GM12878 (cell line): Measurements from ENCODE around the gene LSM7. TPM values are rescaled to one million over a fixed set of nuclear protein-coding genes. Genes with fewer than 3 reads are reported as not detected.
A peak's percentile ranks its signal among the peaks of the same experiment; 100 is the strongest.
"Not testable (repeated sequence)": the region's sequence is repeated elsewhere in the genome, so short reads cannot be mapped to it uniquely, and the experiment has no call there.

Experiments used
- ATAC-seq: fragments of 200-7000 bp; cut with Tn5 transposase; 3 replicates; pipeline ENCODE4 v1.9.1; 2020; ENCODE audit warnings: mild to moderate bottlenecking, moderate library complexity
- BruUV-seq: library from RNA; stranded (reverse); fragments of 400-500 nt; replicated peaks from 2 replicates; lab custom pipeline; 2021; lab: Mats Ljungman, UMichigan
- CTCF ChIA-PET: fragments of 300-600 bp; sonication (Branson Sonifier 250); formaldehyde crosslinking; extraction: SDS; loops from one replicate; lab custom pipeline; 2021; ENCODE audit warnings: inconsistent platforms; lab: Yijun Ruan, JAX
- POLR2A ChIA-PET: fragments of 350-600 bp; formaldehyde crosslinking; extraction: SDS; loops from one replicate; lab custom pipeline; 2021; ENCODE audit warnings: inconsistent platforms; lab: Charles Lee
- RAD21 ChIA-PET: fragments of 300-600 bp; sonication (Branson Sonifier 250); formaldehyde crosslinking; loops from one replicate; lab custom pipeline; 2023; ENCODE audit warnings: antibody characterized with exemption; ENCODE audit not compliant: unreplicated experiment; lab: Charles Lee
- SMC1A ChIA-PET: fragments of 300-600 bp; sonication (Branson Sonifier 250); formaldehyde crosslinking; loops from one replicate; lab custom pipeline; 2023; ENCODE audit not compliant: unreplicated experiment, uncharacterized antibody; lab: Charles Lee
- DNase-seq: peaks from one replicate; pipeline ENCODE4 v3.0.0-alpha.2; 2011; ENCODE audit warnings: low read depth, low spot score
- FAIRE-seq: peaks from 3 replicates; lab custom pipeline; 2011; peaks lifted over from hg19 to GRCh38; lab: Jason Lieb, UNC
- H2AFZ ChIP-seq: 2 replicates; pipeline ENCODE4 v1.6.0; 2011; ENCODE audit warnings: low read depth, low read length, control low read depth; ENCODE audit not compliant: control insufficient read depth
- H3K27ac ChIP-seq: 2 replicates; pipeline ENCODE4 v1.5.1; 2011; ENCODE audit warnings: control low read depth; ENCODE audit not compliant: control insufficient read depth, insufficient read depth
- H3K27me3 ChIP-seq, 2 experiments: replicated peaks in 1 of 2; 2 replicates each; pipeline versions ENCODE4 v1.6.0 to v1.6.1; 2011; ENCODE audit warnings: low read length in 1 of 2; ENCODE audit not compliant: control insufficient read depth in 2 of 2, insufficient read depth in 2 of 2
- H3K36me3 ChIP-seq, 2 experiments: 2 replicates each; pipeline ENCODE4 v1.5.1; 2011; ENCODE audit warnings: low read length in 1 of 2; ENCODE audit not compliant: control insufficient read depth in 2 of 2, insufficient read depth in 2 of 2
- H3K4me1 ChIP-seq: 2 replicates; pipeline ENCODE4 v1.6.1; 2011; ENCODE audit warnings: mild to moderate bottlenecking, low read length, moderate library complexity, mixed read lengths; ENCODE audit not compliant: control insufficient read depth, insufficient read depth
- H3K4me2 ChIP-seq: 2 replicates; pipeline ENCODE4 v1.6.0; 2011; ENCODE audit warnings: control low read depth; ENCODE audit not compliant: control insufficient read depth, insufficient read depth
- H3K4me3 ChIP-seq: fragments of 200-600 bp; sonication (generic); 2 replicates; pipeline ENCODE4 v1.5.1; 2016
- H3K79me2 ChIP-seq: 2 replicates; pipeline ENCODE4 v1.6.0; 2011; ENCODE audit warnings: low read length; ENCODE audit not compliant: control insufficient read depth, insufficient read depth
- H3K9ac ChIP-seq: 2 replicates; pipeline ENCODE4 v1.8.0; 2011; ENCODE audit warnings: low read length, control low read depth, mixed read lengths; ENCODE audit not compliant: control insufficient read depth, insufficient read depth
- H3K9me3 ChIP-seq: replicated peaks from 3 replicates; pipeline ENCODE4 v1.5.1; 2011; ENCODE audit warnings: mild to moderate bottlenecking, low read length; ENCODE audit not compliant: control insufficient read depth, insufficient read depth
- H4K20me1 ChIP-seq: 2 replicates; pipeline ENCODE4 v1.6.0; 2011; ENCODE audit not compliant: control insufficient read depth, insufficient read depth
- JUNB ChIP-seq: IDR thresholded peaks from 2 replicates; pipeline ENCODE4 v1.6.1; 2016; ENCODE audit warnings: antibody characterized with exemption, mild to moderate bottlenecking
- NFXL1 ChIP-seq: fragments of 450-650 bp; IDR thresholded peaks from 2 replicates; pipeline ENCODE4 v1.6.1; 2017; ENCODE audit warnings: antibody characterized with exemption, mild to moderate bottlenecking, borderline replicate concordance
- SMARCA5 ChIP-seq: fragments of 450-650 bp; IDR thresholded peaks from 2 replicates; pipeline ENCODE4 v1.6.1; 2017; ENCODE audit warnings: mild to moderate bottlenecking
- TCF3 ChIP-seq: IDR thresholded peaks from 2 replicates; pipeline ENCODE4 v1.6.1; 2012; ENCODE audit warnings: low read depth, mild to moderate bottlenecking, low read length, borderline replicate concordance; ENCODE audit not compliant: insufficient read depth
- ZBED1 ChIP-seq: IDR thresholded peaks from 2 replicates; pipeline ENCODE4 v1.6.1; 2016; ENCODE audit warnings: borderline replicate concordance
- ZBTB11 ChIP-seq: fragments of 450-650 bp; formaldehyde crosslinking; IDR thresholded peaks from 2 replicates; pipeline ENCODE4 v1.5.0; 2022; ENCODE audit warnings: mild to moderate bottlenecking, missing genetic modification characterization
- ZSCAN29 ChIP-seq: fragments of 450-650 bp; IDR thresholded peaks from 2 replicates; pipeline ENCODE4 v1.6.1; 2017; ENCODE audit warnings: mild to moderate bottlenecking, moderate library complexity
- WGBS: methylation state at CpG from one replicate; pipeline ENCODE4 v1.1.6; 2016; ENCODE audit warnings: low lambda C conversion rate; ENCODE audit not compliant: insufficient replicate concordance, insufficient coverage; ENCODE audit errors: missing lambda C conversion rate; 5-methylcytosine and 5-hydroxymethylcytosine counted together
- in situ Hi-C: fragments of 300-500 bp; cut with MboI; formaldehyde crosslinking; loops from 9 replicates; pipeline ENCODE4 v1.14.3; 2018; ENCODE audit warnings: mixed read lengths
- intact Hi-C: fragments of 100-400 bp; cut with micrococcal nuclease; formaldehyde crosslinking; loops from one replicate; pipeline ENCODE4 v1.14.2; 2022; ENCODE audit not compliant: unreplicated experiment
- polyA plus RNA-seq, 11 experiments: library from polyadenylated mRNA; depleted of rRNA in 4 of 11; unstranded in 6 of 11; stranded (reverse) in 5 of 11; fragments of >200 nt; fragmentation: Nextera tagmentation in 4 of 11; fragmentation: Illumina TruSeq in 1 of 11; extraction: Ambion mirVana in 4 of 11; extraction: Trizol in 1 of 11; gene quantifications; 1 replicate in 1 of 11; 2 replicates in 10 of 11; pipeline versions ENCODE4 v1.2.1 to v1.2.3, GENCODE V29; 2011 to 2016; ENCODE audit warnings: inconsistent platforms in 2 of 11, missing spikeins in 2 of 11, low read depth in 1 of 11
- total RNA-seq, 4 experiments: library from RNA; depleted of rRNA in 3 of 4; stranded (reverse); fragments of >200 nt in 3 of 4; fragmentation: Illumina TruSeq in 1 of 4; extraction: Trizol in 1 of 4; gene quantifications; 2 replicates each; pipeline versions ENCODE4 v1.2.1 to v1.2.3, GENCODE V29; 2013 to 2021
- TF ChIP-seq, protein P1 (sequence below): fragments of 450-650 bp; IDR thresholded peaks from 2 replicates; pipeline ENCODE4 v1.6.1; 2017; ENCODE audit warnings: mild to moderate bottlenecking, moderate library complexity

LSM7 gene
- total and polyA plus RNA-seq, 10 of the 15 experiments (the other 5 are each of a cell fraction or from before 2014, with no cell fraction given): 24.4 to 424 (median 217) TPM

DNA sequence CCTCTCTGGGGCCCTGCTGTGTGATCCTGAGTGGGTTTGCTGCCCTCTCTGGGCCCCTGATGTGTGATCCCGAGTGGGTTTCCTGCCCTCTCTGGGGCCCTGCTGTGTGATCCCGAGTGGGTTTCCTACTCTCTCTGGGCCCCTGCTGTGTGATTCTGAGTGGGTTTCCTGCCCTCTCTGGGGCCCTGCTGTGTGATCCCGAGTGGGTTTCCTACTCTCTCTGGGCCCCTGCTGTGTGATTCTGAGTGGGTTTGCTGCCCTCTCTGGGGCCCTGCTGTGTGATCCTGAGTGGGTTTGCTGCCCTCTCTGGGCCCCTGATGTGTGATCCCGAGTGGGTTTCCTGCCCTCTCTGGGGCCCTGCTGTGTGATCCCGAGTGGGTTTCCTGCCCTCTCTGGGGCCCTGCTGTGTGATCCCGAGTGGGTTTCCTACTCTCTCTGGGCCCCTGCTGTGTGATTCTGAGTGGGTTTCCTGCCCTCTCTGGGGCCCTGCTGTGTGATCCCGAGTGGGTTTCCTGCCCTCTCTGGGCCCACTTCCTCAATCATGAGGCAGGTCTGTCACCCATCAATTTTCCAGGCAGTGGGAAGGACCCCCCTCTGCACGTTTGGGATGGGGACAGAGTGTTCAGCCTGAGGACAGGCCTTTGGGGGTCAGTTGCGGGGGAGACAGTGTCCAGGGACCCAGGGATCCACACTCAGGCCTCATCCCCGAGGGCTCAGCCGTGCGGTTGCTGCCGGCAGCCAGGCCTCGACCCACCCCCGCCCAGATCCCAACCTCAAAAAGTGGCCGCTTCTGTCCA, 46.9 kb downstream of the LSM7 start:
- WGBS: 8% methylated on average over 12 of the region's 16 CpGs
- CTCF ChIA-PET, in situ Hi-C loops: not testable (repeated sequence)

DNA sequence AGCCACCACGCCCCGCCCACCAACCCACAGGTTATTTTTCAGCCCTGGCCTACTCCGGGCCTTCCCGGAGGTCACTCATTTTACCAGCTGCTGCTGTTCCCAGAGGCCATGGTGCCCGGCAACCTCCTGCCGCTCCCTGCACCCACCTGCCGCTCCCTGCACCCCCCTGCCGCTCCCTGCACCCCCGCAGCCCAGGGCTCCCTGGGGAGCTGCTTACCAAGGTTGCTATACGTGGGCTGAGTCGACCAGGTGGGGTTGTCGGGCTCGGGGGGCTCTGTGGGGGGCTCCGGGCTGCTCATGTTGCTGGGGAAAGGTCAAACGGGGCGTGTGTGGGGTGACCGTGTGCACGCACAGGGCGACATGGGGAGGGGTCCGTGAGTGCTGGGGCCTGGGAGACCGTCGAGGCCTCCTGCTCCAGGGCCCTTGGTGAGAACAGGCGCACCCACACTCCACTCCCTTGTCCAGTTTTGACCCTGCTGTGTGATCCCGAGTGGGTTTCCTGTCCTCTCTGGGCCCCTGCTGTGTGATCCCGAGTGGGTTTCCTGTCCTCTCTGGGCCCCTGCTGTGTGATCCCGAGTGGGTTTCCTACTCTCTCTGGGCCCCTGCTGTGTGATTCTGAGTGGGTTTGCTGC, 47.6 kb downstream of the LSM7 start:
- no peak overlapping the region for H3K27ac ChIP-seq
- TF ChIP-seq JUNB: no peak
- TF ChIP-seq, protein P1, sequence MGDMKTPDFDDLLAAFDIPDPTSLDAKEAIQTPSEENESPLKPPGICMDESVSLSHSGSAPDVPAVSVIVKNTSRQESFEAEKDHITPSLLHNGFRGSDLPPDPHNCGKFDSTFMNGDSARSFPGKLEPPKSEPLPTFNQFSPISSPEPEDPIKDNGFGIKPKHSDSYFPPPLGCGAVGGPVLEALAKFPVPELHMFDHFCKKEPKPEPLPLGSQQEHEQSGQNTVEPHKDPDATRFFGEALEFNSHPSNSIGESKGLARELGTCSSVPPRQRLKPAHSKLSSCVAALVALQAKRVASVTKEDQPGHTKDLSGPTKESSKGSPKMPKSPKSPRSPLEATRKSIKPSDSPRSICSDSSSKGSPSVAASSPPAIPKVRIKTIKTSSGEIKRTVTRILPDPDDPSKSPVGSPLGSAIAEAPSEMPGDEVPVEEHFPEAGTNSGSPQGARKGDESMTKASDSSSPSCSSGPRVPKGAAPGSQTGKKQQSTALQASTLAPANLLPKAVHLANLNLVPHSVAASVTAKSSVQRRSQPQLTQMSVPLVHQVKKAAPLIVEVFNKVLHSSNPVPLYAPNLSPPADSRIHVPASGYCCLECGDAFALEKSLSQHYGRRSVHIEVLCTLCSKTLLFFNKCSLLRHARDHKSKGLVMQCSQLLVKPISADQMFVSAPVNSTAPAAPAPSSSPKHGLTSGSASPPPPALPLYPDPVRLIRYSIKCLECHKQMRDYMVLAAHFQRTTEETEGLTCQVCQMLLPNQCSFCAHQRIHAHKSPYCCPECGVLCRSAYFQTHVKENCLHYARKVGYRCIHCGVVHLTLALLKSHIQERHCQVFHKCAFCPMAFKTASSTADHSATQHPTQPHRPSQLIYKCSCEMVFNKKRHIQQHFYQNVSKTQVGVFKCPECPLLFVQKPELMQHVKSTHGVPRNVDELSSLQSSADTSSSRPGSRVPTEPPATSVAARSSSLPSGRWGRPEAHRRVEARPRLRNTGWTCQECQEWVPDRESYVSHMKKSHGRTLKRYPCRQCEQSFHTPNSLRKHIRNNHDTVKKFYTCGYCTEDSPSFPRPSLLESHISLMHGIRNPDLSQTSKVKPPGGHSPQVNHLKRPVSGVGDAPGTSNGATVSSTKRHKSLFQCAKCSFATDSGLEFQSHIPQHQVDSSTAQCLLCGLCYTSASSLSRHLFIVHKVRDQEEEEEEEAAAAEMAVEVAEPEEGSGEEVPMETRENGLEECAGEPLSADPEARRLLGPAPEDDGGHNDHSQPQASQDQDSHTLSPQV: no peak
- no peak for TF ChIP-seq ZBTB11
- no peak for TF ChIP-seq TCF3
- TF ChIP-seq ZBED1: no peak
- no peak for TF ChIP-seq ZSCAN29

More for the DNA sequence above, 46.9 kb downstream of the LSM7 start:
- RAD21 ChIA-PET, FAIRE-seq, H3K27me3 ChIP-seq, H3K4me3 ChIP-seq, H3K27ac ChIP-seq, BruUV-seq, H3K36me3 ChIP-seq, H2AFZ ChIP-seq, DNase-seq, intact Hi-C loops, H4K20me1 ChIP-seq, H3K79me2 ChIP-seq, SMC1A ChIA-PET, H3K9me3 ChIP-seq: not testable (repeated sequence)
- peak; percentile 30 for ATAC-seq
- peak; percentile 74; the same call in 1 of the 2 replicates for TF ChIP-seq NFXL1
- peak; percentile 98 for TF ChIP-seq SMARCA5
- POLR2A ChIA-PET: interaction anchor here (0.5 kb wide), 1 partner anchor 341 kb away, joined by 3 read pairs; no protein-coding TSS in a partner anchor
- Histone ChIP-seq H3K9ac (peak overlapping the region; percentile 22; the same call in 1 of the 2 replicates), H3K4me1 (peaks cover 11% of the 10 kb centered on the region), H3K4me2 (peak overlapping the region; percentile 68)

More for the DNA sequence above, 47.6 kb downstream of the LSM7 start:
- Histone ChIP-seq H3K79me2 (no peaks in the 10 kb centered on the region), H3K4me1 (peaks cover 11% of the 10 kb centered on the region), H4K20me1 (no peaks in the 10 kb centered on the region), H3K4me2 (no peak overlapping the region), H3K9ac (no peak overlapping the region), H3K36me3 (no peaks in the 10 kb centered on the region), H3K9me3 (no peaks in the 10 kb centered on the region), H3K4me3 (no peak overlapping the region), H3K27me3 (peaks cover 0 to 3% of the 10 kb centered on the region in 2 experiments; a peak in 2 of 4 replicates), H2AFZ (no peak overlapping the region)
- SMC1A ChIA-PET: no interaction called here
- FAIRE-seq (no peak), ATAC-seq (no peak), DNase-seq (no peak)
- in situ Hi-C loops (no loop called here), intact Hi-C loops (no loop called here)
- RAD21 ChIA-PET: no interaction called here
- CTCF ChIA-PET: no interaction called here
- no TSS peak for BruUV-seq
- POLR2A ChIA-PET: interaction anchor here (0.6 kb wide), 1 partner anchor 299 kb away, joined by 6 read pairs; no protein-coding TSS in a partner anchor
- 35% methylated on average over 18 of the region's 26 CpGs for WGBS
